HG02610 (cell line): Measurements from ENCODE around the gene SLC38A9.

Source experiments
- ATAC-seq: cut with Tn5 transposase; IDR thresholded peaks from one replicate; pipeline ENCODE4 v1.9.1; 2021; ENCODE audit warnings: mild to moderate bottlenecking, moderate library complexity; ENCODE audit not compliant: unreplicated experiment

SLC38A9 gene

GRCh38 chr5:55657443-55657842, 54.7 kb downstream of the SLC38A9 start:
- no peak for ATAC-seq

- ATAC-seq = no peak
Observed at GRCh38 chr5:55650386-55650785, 61.7 kb downstream of the SLC38A9 start.

- no peak for ATAC-seq
Observed at GRCh38 chr5:55649963-55650362, 62.2 kb downstream of the SLC38A9 start.

GRCh38 chr5:55645304-55645703, 66.8 kb downstream of the SLC38A9 start:
- ATAC-seq = no peak

DNA sequence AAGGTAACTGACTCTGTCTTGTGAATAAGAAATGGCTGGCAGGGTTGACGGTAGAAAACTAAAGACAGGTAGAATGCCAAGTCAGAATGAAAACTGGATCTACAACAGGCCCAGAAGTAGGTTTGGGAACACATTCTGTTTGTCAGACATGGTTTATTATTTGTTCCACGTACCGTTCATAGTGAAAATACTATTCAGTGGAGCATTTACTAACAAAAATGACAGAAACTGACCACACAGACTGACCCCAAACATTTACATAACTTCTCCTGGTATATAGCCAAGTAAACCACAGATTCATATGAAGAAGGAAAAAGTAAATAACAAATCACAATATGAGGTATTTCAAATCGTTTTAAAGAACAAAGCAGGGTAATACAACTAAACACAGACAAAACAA, 73.7 kb downstream of the SLC38A9 start:
- ATAC-seq = peak; percentile 48

- ATAC-seq = no peak
Observed at GRCh38 chr5:55638051-55638450, 74.1 kb downstream of the SLC38A9 start.

- no peak for ATAC-seq
Observed at GRCh38 chr5:55636683-55637082, 75.4 kb downstream of the SLC38A9 start.

GRCh38 chr5:55636177-55636576, 75.9 kb downstream of the SLC38A9 start:
- ATAC-seq = no peak

GRCh38 chr5:55634866-55635265, 77.3 kb downstream of the SLC38A9 start:
- no peak for ATAC-seq

DNA sequence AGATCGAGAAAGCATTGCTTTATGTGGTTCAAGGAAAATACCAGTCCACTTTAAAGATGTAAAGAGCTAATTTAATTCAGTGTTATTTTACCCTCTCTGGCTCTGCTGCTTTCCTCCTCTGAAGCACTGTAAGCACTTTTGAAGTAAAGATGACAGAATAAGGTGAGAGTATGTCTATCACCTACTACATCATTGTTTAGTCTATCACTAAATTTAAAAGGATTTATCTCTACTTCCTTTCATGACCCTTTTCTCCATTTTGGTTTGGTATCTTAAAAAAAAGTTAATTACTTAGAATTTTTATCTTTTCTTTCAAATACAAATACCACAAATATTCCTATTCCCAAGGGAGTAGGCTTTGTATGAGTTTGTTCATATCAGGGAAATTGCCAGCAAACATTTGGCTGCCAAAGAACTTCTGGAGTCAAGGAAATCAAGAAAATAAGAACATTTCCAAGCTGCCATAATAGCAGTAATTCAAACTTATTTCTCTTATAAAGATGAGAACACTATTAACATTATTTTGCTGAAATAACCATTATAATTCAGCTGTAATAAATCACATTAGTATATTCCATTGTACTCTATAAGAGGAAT, 77.8 kb downstream of the SLC38A9 start:
- ATAC-seq = no peak

GRCh38 chr5:55633574-55634208, 78.4 kb downstream of the SLC38A9 start:
- ATAC-seq = no peak

DNA sequence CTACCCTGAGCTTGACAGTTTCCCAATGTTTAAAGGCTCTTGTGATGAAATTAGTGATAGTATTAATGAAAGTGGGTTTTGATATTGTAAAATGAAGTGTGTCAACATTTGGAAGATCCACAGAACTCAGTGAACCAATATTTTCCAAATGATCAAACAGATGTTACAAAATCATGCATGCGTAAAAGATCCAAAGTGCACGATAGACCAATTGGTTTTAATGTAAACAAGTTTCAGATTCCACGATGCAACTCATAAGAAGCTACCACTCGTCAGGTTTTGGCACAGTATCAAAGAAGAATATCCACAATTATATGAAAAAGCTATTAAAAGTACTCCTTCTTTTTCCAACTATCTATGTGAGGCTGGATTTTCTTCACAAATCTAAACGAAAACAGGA, 82.3 kb downstream of the SLC38A9 start:
- ATAC-seq = no peak

- no peak for ATAC-seq
Observed at GRCh38 chr5:55626790-55627189, 85.3 kb downstream of the SLC38A9 start.

DNA sequence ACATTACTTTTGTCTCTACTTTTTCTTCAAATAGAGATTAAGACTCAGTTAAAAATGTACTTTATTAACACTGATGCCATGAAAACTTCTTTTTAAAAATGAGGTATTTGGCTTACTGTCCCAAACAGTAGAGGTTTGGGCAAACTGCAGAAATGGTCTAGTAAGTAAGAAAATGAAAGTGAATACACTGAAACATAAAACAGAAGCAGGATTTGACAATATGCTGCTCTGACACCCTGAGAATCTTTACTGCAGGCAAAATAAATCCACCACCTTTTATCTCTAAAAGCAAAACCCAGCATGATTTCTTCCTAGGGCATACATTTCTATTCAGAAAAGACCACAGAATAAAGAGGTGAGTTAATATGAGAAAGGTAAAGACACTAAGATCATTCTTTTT, 86.2 kb downstream of the SLC38A9 start:
- no peak for ATAC-seq

DNA sequence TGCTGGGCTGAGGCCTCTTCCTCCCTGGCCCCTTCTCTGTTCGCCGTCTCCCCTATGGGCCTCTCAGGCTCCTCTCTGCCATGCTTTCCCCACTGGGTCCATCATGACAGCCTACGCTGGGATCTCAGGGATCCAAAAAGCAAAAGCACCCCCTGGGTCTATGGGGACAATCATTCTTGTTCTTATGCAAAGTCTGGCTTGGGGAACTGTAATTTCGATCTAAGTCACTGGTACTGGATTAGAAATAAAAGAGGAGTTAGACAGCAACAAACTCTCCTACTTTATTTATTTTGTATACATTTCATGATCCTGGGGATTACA, 86.6 kb downstream of the SLC38A9 start:
- ATAC-seq = no peak

DNA sequence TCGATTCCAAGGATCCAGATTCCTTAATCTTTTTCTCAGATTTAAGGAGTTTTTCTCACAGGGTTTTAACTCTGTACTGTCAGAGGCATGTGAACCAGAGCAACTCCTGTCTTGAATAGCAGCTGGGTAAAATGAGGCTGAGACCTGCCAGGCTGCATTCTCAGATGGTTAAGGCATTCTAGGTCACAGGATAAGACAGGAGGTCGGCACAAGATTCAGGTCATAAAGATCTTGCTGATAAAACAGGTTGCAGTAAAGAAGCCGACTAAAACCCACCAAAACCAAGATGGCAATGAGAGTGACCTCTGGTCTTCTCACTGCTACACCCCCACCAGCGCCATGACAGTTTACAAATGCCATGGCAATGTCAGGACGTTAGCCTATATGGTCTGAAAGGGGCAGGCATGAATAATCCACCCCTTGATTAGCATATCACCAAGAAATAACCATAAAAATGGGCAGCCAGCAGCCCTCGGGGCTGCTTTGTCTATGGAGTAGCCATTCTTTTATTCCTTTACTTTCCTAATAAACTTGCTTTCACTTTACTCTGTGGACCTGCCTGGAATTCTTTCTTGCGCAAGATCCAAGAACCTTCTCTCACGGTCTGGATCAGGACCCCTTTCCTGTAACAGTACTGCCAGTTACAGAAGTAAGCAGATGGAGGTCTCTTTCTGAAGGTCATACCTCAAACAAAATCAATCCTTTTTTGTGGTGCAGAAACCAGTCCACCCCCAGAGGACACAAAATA, 87.1 kb downstream of the SLC38A9 start:
- no peak for ATAC-seq

GRCh38 chr5:55623789-55624188, 88.3 kb downstream of the SLC38A9 start:
- ATAC-seq = no peak

- no peak for ATAC-seq
Observed at GRCh38 chr5:55622460-55622859, 89.7 kb downstream of the SLC38A9 start.

- ATAC-seq = no peak
Observed at GRCh38 chr5:55621229-55621628, 90.9 kb downstream of the SLC38A9 start.

- no peak for ATAC-seq
Observed at GRCh38 chr5:55620766-55621160, 91.4 kb downstream of the SLC38A9 start.

GRCh38 chr5:55620009-55620765, 91.9 kb downstream of the SLC38A9 start:
- ATAC-seq = no peak

DNA sequence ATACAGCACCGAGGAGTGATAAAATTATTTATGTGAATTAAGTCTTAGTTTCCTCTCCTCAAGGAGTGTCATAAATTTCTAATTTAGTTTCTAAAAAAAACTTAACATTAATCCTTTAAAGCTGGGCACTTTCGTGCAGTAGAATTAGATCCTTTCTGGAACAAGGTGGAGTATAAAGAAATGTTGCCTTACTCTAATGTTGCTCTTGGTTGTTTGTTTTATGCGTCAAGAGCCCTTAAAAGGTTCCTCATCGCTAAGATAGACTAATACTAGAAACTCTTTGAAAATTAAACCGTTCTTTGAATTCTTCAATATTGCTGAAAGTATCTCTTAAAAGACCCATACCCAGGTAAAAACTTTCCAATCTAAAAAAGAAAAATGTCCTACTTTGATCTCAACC, 93.8 kb downstream of the SLC38A9 start:
- no peak for ATAC-seq
